ENCODE results near the gene TECPR1.

- TF ChIP-seq CTCF (IDR thresholded peaks at IDR 0.05), result no peak
- no peak for TF ChIP-seq POLR2A (IDR thresholded peaks at IDR 0.05)
- no peak for TF ChIP-seq POLR2AphosphoS5 (IDR thresholded peaks at IDR 0.05)
These were observed 39.4 kb downstream of the TECPR1 start for GRCh38 chr7:98212532-98213041.
